ENCODE data around the gene BSG. TPM values are rescaled to one million over a fixed set of nuclear protein-coding genes. Genes with fewer than 3 reads are reported as not detected.

BSG gene
- polyA plus RNA-seq, 1 donor from 2014 or later = 209 TPM

DNA sequence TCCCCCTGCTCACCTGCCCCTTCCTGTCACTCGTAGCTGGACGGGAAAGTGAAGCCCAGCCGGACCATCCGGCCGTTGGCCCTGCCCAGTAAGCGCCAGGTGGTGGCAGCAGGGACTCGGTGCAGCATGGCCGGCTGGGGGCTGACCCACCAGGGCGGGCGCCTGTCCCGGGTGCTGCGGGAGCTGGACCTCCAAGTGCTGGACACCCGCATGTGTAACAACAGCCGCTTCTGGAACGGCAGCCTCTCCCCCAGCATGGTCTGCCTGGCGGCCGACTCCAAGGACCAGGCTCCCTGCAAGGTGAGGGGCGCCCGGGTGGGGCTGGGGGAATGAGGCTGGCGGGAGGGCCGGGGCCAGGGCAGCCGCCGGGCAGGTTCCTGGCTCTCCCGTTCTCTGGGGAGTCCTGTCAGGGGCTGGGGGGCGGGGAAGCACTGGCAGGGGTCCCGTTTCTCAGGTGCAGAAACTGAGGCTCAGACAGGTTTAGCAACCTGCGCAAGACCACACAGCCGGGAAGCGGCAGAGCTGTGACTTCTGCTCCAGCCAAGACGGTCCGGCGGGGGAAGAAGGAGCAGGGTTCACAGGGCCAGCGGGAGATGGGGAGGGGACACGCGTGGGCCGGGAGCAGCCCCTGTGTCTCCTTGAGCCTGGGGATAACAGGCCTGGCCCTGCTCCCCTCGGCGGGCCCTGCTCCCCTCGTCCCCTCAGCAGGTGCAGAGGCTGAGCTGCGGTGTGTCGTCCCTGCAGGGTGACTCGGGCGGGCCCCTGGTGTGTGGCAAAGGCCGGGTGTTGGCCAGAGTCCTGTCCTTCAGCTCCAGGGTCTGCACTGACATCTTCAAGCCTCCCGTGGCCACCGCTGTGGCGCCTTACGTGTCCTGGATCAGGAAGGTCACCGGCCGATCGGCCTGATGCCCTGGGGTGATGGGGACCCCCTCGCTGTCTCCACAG, 23.2 kb upstream of the BSG start:
- Histone ChIP-seq H3K9me2 (ENCODE audit: insufficient read depth, low read length) (no peaks in the 10 kb centered on the region), H3K9ac (ENCODE audit: low read length) (no peak overlapping the region), H3K4me3 (ENCODE audit: low read length) (no peak overlapping the region), H3K4me2 (ENCODE audit: low read length) (no peak overlapping the region), H3K27me3 (ENCODE audit: insufficient read depth, low read depth, low read length) (no peaks in the 10 kb centered on the region), H3K36me3 (ENCODE audit: insufficient read depth, low read length) (no peaks in the 10 kb centered on the region), H3K27ac (ENCODE audit: low read length) (no peak overlapping the region), H2AFZ (ENCODE audit: low read depth, low read length) (no peak overlapping the region), H3K9me3 (ENCODE audit: low read length) (no peaks in the 10 kb centered on the region), H3K79me2 (replicated peaks; ENCODE audit: insufficient read depth, low read length) (no peaks in the 10 kb centered on the region), H3F3A (ENCODE audit: insufficient read depth, low read length, poor library complexity, severe bottlenecking) (no peaks in the 10 kb centered on the region), H4K20me1 (ENCODE audit: insufficient read depth) (no peaks in the 10 kb centered on the region)
- TF ChIP-seq CTCF (IDR thresholded peaks at IDR 0.05; ENCODE audit: poor library complexity, severe bottlenecking) (no peak), MXI1 (conservative IDR thresholded peaks at IDR 0.05; ENCODE audit: poor library complexity, severe bottlenecking) (no peak), EP300 (conservative IDR thresholded peaks at IDR 0.05; ENCODE audit: poor library complexity, severe bottlenecking) (no peak), TAF1 (IDR thresholded peaks at IDR 0.05; ENCODE audit: low read depth) (no peak)
- TF ChIP-seq, protein P1, sequence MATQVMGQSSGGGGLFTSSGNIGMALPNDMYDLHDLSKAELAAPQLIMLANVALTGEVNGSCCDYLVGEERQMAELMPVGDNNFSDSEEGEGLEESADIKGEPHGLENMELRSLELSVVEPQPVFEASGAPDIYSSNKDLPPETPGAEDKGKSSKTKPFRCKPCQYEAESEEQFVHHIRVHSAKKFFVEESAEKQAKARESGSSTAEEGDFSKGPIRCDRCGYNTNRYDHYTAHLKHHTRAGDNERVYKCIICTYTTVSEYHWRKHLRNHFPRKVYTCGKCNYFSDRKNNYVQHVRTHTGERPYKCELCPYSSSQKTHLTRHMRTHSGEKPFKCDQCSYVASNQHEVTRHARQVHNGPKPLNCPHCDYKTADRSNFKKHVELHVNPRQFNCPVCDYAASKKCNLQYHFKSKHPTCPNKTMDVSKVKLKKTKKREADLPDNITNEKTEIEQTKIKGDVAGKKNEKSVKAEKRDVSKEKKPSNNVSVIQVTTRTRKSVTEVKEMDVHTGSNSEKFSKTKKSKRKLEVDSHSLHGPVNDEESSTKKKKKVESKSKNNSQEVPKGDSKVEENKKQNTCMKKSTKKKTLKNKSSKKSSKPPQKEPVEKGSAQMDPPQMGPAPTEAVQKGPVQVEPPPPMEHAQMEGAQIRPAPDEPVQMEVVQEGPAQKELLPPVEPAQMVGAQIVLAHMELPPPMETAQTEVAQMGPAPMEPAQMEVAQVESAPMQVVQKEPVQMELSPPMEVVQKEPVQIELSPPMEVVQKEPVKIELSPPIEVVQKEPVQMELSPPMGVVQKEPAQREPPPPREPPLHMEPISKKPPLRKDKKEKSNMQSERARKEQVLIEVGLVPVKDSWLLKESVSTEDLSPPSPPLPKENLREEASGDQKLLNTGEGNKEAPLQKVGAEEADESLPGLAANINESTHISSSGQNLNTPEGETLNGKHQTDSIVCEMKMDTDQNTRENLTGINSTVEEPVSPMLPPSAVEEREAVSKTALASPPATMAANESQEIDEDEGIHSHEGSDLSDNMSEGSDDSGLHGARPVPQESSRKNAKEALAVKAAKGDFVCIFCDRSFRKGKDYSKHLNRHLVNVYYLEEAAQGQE (IDR thresholded peaks at IDR 0.05; ENCODE audit: borderline replicate concordance) = no peak

GRCh38 chr19:554817-555216, 17.6 kb upstream of the BSG start:
- H3K27ac ChIP-seq (ENCODE audit: low read length) = no peak overlapping the region
- no peak overlapping the region for H3K4me2 ChIP-seq (ENCODE audit: low read length)
- H3K36me3 ChIP-seq (ENCODE audit: insufficient read depth, low read length) = no peaks in the 10 kb centered on the region
- no peak overlapping the region for H3K9ac ChIP-seq (ENCODE audit: low read length)
- no peaks in the 10 kb centered on the region for H3K9me2 ChIP-seq (ENCODE audit: insufficient read depth, low read length)
- no peak overlapping the region for H3K4me3 ChIP-seq (ENCODE audit: low read length)
- H3K9me3 ChIP-seq (ENCODE audit: low read length) = no peaks in the 10 kb centered on the region
- no peaks in the 10 kb centered on the region for H3F3A ChIP-seq (ENCODE audit: insufficient read depth, low read length, poor library complexity, severe bottlenecking)
- no peak overlapping the region for H2AFZ ChIP-seq (ENCODE audit: low read depth, low read length)
- no peaks in the 10 kb centered on the region for H3K27me3 ChIP-seq (ENCODE audit: insufficient read depth, low read depth, low read length)
- TF ChIP-seq POLR2AphosphoS5 (IDR thresholded peaks at IDR 0.05) (no peak), RAD21 (conservative IDR thresholded peaks at IDR 0.05) (no peak), EZH2 (IDR thresholded peaks at IDR 0.05; ENCODE audit: borderline replicate concordance, insufficient read depth, low read length, poor library complexity, severe bottlenecking) (no peak), MXI1 (conservative IDR thresholded peaks at IDR 0.05; ENCODE audit: poor library complexity, severe bottlenecking) (no peak), EP300 (conservative IDR thresholded peaks at IDR 0.05; ENCODE audit: poor library complexity, severe bottlenecking) (no peak), TAF1 (IDR thresholded peaks at IDR 0.05; ENCODE audit: low read depth) (no peak), SMC3 (conservative IDR thresholded peaks at IDR 0.05; ENCODE audit: poor library complexity) (no peak), CTCF (IDR thresholded peaks at IDR 0.05; ENCODE audit: poor library complexity, severe bottlenecking) (no peak)
- TF ChIP-seq, protein P1 (IDR thresholded peaks at IDR 0.05; ENCODE audit: borderline replicate concordance) = no peak
- H3K79me2 ChIP-seq (replicated peaks; ENCODE audit: insufficient read depth, low read length) = no peaks in the 10 kb centered on the region
- no peaks in the 10 kb centered on the region for H4K20me1 ChIP-seq (ENCODE audit: insufficient read depth)

Data from neural cell (in vitro differentiated cells).